Neural progenitor cell (in vitro differentiated cells): ENCODE results near the gene MYBBP1A.

Source experiments
- EZH2phosphoT487 ChIP-seq: fragments of 200-600 bp; sonication (generic); IDR thresholded peaks from 2 replicates; pipeline ENCODE4 v1.6.1; 2017; ENCODE audit warnings: antibody characterized with exemption
- TF ChIP-seq, protein P1 (sequence below): fragments of 200-600 bp; sonication (generic); IDR thresholded peaks from 2 replicates; pipeline ENCODE4 v1.5.1; 2017; ENCODE audit warnings: antibody characterized with exemption, mild to moderate bottlenecking

DNA sequence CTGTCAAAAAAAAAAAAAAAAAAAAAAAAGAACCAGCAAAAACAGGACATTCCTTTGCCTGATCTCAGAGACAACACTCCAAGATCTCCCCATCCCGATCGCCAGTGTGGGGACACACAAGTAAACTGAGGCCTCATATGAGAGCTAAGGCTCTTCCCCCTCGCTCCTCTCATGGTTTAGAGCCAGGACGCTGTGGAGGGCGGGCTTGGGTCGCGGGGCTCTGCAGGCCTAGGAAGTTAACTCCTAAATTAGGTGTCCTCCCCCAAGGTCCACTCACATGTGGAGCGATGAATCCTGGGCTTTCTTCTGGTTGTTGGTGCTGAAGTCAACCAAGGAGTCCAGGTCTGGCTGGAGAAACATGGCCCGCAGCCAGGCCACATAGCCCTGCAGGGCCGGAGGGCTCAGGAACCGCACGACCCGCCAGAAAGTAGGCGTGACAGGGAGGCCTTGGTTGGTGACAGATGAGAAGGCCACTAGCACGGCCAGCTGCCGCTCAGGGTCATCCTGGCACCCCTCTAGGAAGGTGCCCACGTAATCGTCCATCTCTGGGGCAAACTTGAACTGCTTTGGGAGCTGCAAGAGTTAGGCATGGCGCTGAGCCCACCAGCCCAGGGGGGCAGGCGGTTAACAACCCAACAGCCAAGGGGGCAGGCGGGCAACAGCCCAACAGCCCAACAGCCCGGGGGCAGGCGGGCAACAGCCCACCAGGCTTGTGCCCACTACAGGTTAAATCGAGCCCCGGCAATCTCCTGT, 5.2 kb downstream of the MYBBP1A start:
- TF ChIP-seq, protein P1, sequence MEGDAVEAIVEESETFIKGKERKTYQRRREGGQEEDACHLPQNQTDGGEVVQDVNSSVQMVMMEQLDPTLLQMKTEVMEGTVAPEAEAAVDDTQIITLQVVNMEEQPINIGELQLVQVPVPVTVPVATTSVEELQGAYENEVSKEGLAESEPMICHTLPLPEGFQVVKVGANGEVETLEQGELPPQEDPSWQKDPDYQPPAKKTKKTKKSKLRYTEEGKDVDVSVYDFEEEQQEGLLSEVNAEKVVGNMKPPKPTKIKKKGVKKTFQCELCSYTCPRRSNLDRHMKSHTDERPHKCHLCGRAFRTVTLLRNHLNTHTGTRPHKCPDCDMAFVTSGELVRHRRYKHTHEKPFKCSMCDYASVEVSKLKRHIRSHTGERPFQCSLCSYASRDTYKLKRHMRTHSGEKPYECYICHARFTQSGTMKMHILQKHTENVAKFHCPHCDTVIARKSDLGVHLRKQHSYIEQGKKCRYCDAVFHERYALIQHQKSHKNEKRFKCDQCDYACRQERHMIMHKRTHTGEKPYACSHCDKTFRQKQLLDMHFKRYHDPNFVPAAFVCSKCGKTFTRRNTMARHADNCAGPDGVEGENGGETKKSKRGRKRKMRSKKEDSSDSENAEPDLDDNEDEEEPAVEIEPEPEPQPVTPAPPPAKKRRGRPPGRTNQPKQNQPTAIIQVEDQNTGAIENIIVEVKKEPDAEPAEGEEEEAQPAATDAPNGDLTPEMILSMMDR = no peak
- no peak for TF ChIP-seq EZH2phosphoT487
